IPS DF 4.7 (cell line): Measurements from ENCODE around the gene CNIH3.

Experiments
- DNase-seq: peaks from one replicate; pipeline ENCODE4 v3.0.0-alpha.2; 2013; ENCODE audit warnings: low spot score; ENCODE audit errors: extremely low read depth

CNIH3 gene

GRCh38 chr1:224613486-224613885 is 2.6 kb upstream of the CNIH3 start:
- DNase-seq: no peak

DNA sequence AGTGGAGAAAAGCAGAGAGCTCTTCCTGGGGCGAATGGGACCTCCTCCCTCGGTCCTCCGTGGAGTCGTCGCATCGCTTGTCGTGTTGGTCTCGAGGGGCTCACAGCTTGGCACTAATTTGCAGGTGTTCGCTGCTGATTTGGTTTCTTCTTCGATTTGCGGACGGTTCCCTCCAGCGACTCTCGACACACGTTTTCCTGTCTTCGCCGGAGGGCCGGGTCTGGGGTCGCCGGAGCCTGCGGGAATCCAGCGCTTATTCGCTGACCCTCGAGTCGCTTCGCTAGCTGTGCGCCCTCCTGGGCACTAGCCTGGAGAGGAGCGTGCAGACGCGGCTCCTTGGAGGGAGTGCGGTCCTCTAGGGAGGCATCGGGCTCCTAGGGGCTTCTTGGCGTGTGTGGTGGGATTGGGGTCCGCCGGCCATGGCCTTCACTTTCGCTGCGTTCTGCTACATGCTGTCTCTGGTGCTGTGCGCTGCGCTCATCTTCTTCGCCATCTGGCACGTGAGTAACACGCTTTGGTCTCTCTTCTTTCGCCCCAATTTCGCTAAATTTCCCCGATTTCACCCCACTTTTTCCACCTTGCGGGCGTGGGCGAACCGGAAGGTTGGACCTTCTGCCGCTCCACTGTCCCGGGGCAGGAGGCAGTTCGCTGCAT is 766 bp downstream of the CNIH3 start:
- DNase-seq: no peak

DNA sequence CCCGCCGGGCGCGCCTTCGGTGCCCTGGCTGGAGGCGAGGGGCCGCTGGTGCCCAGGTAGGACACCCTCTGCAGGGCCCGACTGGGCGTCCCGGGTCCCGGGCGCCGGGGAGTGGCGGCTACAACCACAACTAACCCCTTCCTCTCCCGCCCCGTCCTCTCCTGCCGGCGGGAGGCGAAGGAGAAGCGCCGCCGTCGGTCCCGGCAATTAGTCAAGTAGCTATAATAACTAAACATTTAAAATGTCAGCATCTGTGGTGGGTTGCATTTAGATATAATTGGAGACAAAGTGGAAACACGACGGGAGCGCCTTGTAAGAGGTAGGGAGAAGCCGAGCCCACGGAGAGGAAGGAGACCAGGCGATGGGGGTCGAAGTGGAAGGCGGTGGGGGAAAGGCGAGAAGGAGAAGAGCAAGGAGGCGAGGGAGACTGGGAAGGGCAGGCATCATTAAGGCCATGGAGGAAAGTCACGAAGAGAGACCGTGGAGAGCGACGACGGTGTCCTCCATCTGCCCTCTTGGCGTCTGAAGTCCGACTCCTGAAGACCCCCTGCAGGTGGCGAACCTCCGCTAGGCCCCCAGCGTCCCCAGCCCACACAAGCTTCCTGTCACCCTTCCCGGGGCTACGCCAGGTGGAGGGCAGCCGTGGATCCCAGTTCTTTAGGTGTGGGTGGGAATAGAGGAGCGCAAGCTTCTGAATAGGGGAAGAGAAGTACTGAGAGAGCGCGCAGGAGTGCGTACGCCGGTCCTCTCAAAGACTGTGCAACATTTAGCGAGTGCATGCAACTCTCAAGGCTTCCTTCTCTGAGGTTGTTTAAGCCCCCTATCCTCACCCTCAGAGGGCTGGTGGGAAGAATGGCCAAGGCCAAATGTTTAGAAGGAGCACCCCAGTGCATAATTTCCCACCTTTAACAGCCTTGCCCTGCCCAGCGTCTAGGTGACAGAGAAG is 1.6 kb downstream of the CNIH3 start:
- DNase-seq: no peak

GRCh38 chr1:224619209-224619608 is 3.1 kb downstream of the CNIH3 start:
- DNase-seq: no peak

DNA sequence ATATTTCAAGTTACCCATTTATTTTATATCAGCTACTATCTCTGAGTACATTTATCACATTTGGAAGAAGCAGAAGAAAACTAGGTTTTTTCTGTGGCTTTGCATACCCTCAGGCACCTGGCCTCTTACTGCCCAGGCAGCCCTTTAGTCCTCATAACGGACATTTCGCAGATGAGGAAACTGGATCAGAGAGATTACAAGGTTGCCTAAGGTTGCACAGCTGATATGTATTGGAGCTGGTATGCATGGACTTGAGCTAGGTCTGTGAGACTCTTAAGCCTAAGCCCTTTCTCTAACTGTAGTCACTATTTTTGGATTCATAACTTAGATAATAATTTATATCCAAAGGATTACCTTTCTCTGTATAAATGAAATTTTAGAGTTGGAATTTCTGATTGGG is 4.0 kb downstream of the CNIH3 start:
- DNase-seq: no peak

- DNase-seq: no peak
These were observed 5.9 kb downstream of the CNIH3 start for GRCh38 chr1:224621813-224622682.

- no peak for DNase-seq
These were observed 6.7 kb downstream of the CNIH3 start for GRCh38 chr1:224622831-224623230.

- DNase-seq: no peak
These were observed 7.2 kb downstream of the CNIH3 start for GRCh38 chr1:224623310-224623714.

- no peak for DNase-seq
These were observed 7.7 kb downstream of the CNIH3 start for GRCh38 chr1:224623743-224624333.

DNA sequence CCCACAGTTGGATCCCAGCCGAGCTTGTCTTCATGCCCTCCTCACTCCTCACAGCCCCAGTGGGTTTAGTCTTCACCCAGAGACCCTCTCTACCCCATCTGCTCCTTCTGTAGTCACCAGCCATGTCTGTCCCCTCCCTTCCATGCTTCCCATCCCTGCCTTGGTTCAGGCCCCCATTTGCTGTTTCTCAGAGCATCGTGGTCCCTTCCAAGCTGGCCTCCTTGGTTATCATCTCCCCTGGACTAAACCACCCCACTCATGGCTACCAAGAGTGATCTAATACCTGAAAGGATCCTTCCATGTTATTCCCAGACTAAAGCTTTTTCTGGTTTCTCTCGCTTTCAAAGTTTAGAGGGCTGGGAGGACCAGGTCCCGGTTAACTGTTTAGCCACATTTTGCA is 8.3 kb downstream of the CNIH3 start:
- DNase-seq: no peak

DNA sequence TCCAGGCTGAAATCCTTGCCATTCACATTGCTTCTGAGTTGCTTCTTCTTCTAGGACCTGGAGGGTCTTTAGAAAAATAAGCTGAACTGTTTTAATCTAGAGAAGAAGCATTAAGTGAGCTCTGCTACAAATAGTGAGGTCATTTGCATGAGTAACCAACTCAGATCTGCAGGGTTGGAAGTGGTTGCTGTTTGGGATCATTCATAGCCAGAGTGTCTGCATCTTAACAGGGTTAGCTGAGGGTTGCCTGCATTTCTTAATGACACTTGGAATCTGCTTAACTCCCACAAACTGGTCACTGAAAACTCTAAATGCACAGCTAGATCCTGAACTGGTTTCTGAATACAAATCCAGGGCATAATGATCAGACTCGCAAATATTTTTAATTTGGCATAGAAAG is 9.9 kb downstream of the CNIH3 start:
- DNase-seq: no peak

- no peak for DNase-seq
These were observed 13.8 kb downstream of the CNIH3 start for GRCh38 chr1:224629965-224630364.

DNA sequence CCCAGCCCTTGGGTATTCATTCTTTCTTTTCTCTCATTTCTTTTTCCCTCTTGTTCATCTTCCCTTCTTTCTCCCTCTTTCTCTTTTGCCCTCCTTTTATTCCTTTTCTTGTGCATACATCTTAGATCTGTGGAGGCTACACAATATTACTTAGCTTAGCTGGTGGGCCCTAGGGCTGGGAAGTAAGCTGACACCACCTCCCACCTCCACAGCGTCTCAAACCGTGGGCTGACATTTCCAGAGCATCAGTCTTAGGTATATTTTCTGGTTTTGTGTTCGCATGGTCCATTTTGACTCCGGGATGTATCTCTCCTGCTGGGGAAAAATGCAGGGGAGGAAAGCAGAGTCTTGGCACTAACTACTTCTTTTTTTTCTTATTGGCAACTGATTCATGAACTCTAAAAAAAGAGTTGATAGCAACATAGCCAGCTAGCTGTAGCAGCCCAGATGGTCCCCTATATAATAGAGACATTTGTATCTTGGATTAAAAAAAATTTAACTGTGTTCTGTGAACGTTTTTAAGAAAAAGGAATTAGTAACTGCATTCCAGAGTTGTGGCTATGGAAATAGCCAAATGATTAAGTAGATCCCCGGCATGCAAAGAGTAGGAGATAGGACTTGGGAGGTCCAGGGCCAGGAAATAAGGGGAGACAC is 15.5 kb downstream of the CNIH3 start:
- DNase-seq: no peak

DNA sequence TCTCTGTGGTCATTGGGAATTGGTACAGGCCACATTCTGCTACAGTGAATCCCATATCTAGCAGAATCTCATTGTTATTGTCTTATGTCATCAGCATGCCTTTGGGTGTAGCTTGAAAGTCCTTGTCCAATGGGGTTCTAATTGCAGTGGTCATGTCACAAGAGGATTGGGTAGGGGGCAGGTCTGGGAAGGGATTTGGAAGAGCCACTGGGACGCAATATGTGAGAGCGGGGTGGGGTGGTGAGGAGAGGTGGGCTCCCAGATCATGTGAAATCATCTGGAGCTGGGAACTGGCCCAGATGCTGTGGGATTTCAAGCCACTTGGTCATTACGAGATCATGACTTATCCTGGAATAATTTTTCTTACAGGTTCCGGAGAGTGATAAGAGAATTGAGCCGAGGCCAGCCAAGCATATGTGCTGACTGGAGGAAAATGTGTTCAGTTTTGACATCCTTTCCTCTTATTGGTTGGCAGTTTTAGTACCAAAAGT is 16.3 kb downstream of the CNIH3 start:
- DNase-seq: no peak

DNA sequence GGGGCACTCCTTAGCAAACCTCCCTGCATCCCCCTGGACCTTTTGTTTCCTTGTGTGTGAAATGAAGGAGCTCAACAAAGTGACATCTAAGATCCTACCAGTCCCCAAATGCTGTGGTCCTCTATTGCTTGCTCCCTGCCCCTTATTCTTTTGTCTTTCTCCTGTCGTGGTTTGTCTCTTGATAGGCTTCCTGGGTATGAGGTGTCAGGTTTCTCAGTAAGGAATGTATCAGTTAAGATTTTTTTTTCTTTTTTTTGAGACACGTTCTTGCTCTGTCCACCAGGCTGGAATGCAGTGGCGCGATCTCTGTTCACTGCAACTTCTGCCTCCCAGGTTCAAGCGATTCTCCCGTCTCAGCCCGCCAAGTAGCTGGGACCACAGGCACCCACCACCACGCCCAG is 16.8 kb downstream of the CNIH3 start:
- DNase-seq: no peak

GRCh38 chr1:224635356-224635755 is 19.2 kb downstream of the CNIH3 start:
- DNase-seq: no peak

- no peak for DNase-seq
These were observed 21.4 kb downstream of the CNIH3 start for GRCh38 chr1:224637515-224637914.

DNA sequence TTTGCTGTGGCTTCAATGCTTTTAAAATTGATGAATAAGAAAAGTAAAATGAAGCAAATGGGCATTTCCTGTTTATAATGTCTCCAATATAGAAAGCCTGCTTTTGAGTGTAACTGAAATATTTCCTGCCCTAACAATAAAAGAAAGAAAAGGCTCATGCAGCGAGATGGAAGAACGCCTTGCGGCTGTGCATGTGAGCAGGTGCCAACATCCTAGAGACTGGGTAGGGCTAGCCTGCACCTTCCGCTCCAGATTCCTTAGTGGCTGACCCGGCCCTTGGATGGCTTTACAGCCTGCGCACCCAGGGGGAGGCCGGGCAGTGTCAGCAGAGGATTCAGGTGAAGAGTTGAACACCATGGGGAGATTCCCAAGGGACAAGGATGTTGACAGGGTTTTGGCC is 21.8 kb downstream of the CNIH3 start:
- no peak for DNase-seq

GRCh38 chr1:224639426-224639975 is 23.4 kb downstream of the CNIH3 start:
- DNase-seq: no peak

- no peak for DNase-seq
These were observed 23.9 kb downstream of the CNIH3 start for GRCh38 chr1:224640018-224640417.
